Measurements from ENCODE around the gene NCDN. TPM values are rescaled to one million over a fixed set of nuclear protein-coding genes. Genes with fewer than 3 reads are reported as not detected.

The NCDN gene
- total and polyA plus RNA-seq, 4 experiments from 2014 or later: 13.4 to 32.2 (median 24.1) TPM

GRCh38 chr1:35553851-35554250 is 3.7 kb upstream of the NCDN start:
- H3K4me1 ChIP-seq (ENCODE audit: insufficient read depth, low read length): peaks cover 49% of the 10 kb centered on the region
- Mint-ChIP-seq H3K27ac (no peak overlapping the region), H3K27me3 (no peaks in the 10 kb centered on the region), H3K9me3 (no peaks in the 10 kb centered on the region), H3K4me1 (peaks cover 35 to 76% (median 57%) of the 10 kb centered on the region in 4 donors), H3K36me3 (peaks cover 18 to 57% of the 10 kb centered on the region in 2 donors), H3K4me3 (no peak overlapping the region)
- no peak for DNase-seq
- no peaks in the 10 kb centered on the region for H3K9me3 ChIP-seq (ENCODE audit: control insufficient read depth in 1 of 2, low read length in 2 of 2)
- no peak overlapping the region for H3K4me3 ChIP-seq (ENCODE audit: low read length in 2 of 2)
- intact Hi-C loops (cut with micrococcal nuclease): no loop called here
- ChIA-PET POLR2A (ENCODE audit: partially characterized antibody) (no interaction called here), CTCF (ENCODE audit: partially characterized antibody) (interaction anchor here (0.9 to 1.4 kb wide), 2 partner anchors 11 to 102 kb away, joined by 3 to 4 read pairs; no protein-coding TSS in a partner anchor)
- no peaks in the 10 kb centered on the region for H3K27me3 ChIP-seq (ENCODE audit: insufficient read depth, low read length)
- H3K27ac ChIP-seq (ENCODE audit: low read depth, low read length): no peak overlapping the region
- peaks cover 21% of the 10 kb centered on the region for H3K36me3 ChIP-seq (ENCODE audit: insufficient read depth, low read length)

- ChIA-PET CTCF (ENCODE audit: partially characterized antibody) (interaction anchor here (1.4 kb wide), 1 partner anchor 103 kb away, joined by 4 read pairs; no protein-coding TSS in a partner anchor), POLR2A (ENCODE audit: partially characterized antibody) (no interaction called here)
- Histone ChIP-seq H3K4me3 (ENCODE audit: low read length in 2 of 2) (no peak overlapping the region), H3K4me1 (ENCODE audit: insufficient read depth, low read length) (peaks cover 51% of the 10 kb centered on the region), H3K9me3 (ENCODE audit: control insufficient read depth in 1 of 2, low read length in 2 of 2) (no peaks in the 10 kb centered on the region), H3K27me3 (ENCODE audit: insufficient read depth, low read length) (no peaks in the 10 kb centered on the region), H3K27ac (ENCODE audit: low read depth, low read length) (no peak overlapping the region), H3K36me3 (ENCODE audit: insufficient read depth, low read length) (peaks cover 21% of the 10 kb centered on the region)
- Mint-ChIP-seq H3K4me1 (peaks cover 36 to 77% (median 55%) of the 10 kb centered on the region in 4 donors), H3K36me3 (peaks cover 15 to 56% of the 10 kb centered on the region in 2 donors), H3K27ac (peak overlapping the region in 4 of 7 donors; percentile 15 to 100 (median 42)), H3K27me3 (no peaks in the 10 kb centered on the region), H3K9me3 (no peaks in the 10 kb centered on the region), H3K4me3 (peak overlapping the region in 3 of 8 donors; percentile 4 to 97 (median 96))
- intact Hi-C loops (cut with micrococcal nuclease): loop anchor here (5.0 kb wide), 2 partner anchors 47 to 362 kb away; partner anchors contain the start of gene SFPQ
- no peak for DNase-seq
Measured at GRCh38 chr1:35554266-35555211, 3.1 kb upstream of the NCDN start.

GRCh38 chr1:35555212-35555584 is 2.4 kb upstream of the NCDN start:
- DNase-seq: no peak
- Mint-ChIP-seq H3K4me1 (peaks cover 38 to 75% (median 52%) of the 10 kb centered on the region in 4 donors), H3K4me3 (peak overlapping the region; percentile 2 to 99 (median 94)), H3K27ac (peak overlapping the region in 5 of 7 donors; percentile 0 to 100 (median 77)), H3K9me3 (no peaks in the 10 kb centered on the region), H3K36me3 (peaks cover 15 to 52% of the 10 kb centered on the region in 2 donors), H3K27me3 (no peaks in the 10 kb centered on the region)
- Histone ChIP-seq H3K9me3 (ENCODE audit: control insufficient read depth in 1 of 2, low read length in 2 of 2) (no peaks in the 10 kb centered on the region), H3K27ac (ENCODE audit: low read depth, low read length) (no peak overlapping the region), H3K4me1 (ENCODE audit: insufficient read depth, low read length) (peaks cover 52% of the 10 kb centered on the region), H3K36me3 (ENCODE audit: insufficient read depth, low read length) (peaks cover 21% of the 10 kb centered on the region), H3K4me3 (ENCODE audit: low read length in 2 of 2) (no peak overlapping the region), H3K27me3 (ENCODE audit: insufficient read depth, low read length) (no peaks in the 10 kb centered on the region)
- CTCF ChIA-PET (ENCODE audit: partially characterized antibody): interaction anchor here (1.5 to 5.3 kb wide), 2 partner anchors 10 to 13 kb away, joined by 8 to 26 read pairs; no protein-coding TSS in a partner anchor
- POLR2A ChIA-PET (ENCODE audit: partially characterized antibody): no interaction called here
- intact Hi-C loops (cut with micrococcal nuclease): loop anchor here (5.0 kb wide), 2 partner anchors 48 to 363 kb away; partner anchors contain the start of gene SFPQ

DNA sequence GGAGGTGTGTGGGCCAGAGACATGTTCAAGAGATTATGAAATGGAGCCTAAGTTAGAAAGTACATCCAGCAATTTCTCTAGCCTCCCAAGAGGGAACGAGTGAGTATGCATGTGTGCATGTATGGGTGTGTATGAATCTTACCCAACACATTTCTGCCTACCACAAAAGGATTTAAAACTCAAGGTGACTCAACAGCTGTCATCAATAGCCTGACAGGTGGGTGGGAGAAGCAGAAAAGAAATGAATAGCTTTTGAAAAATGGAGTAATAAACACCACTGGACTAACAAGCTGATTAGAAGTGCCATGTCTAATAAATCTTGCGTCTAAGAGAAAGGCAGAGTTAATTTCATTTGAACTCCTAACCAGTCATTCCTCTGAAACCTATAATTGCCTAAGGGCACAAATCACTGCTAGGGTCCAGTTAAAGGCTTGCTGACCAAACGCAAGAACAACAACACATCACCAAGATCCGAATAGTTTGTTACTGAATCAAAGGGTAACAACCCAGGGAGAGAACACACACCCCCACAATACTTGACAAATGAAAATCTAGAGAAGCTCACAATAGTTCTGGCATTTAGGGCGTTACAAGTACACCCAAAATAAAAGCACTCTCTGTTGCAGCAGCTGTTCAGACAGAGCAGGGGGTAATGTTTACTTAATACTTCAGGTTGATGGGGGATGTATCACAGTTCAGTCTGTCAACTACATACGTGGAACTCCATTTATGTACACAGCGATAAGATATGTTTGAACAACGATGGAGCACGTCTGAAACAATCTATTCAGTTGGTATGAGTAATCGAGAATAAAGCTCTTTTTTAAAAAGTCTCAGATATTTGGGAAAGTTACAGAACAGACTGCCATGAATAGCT is 1.8 kb upstream of the NCDN start:
- POLR2A ChIA-PET (ENCODE audit: partially characterized antibody): interaction anchor here (1.4 to 2.6 kb wide), 6 partner anchors 14 to 214 kb away, joined by 3 to 39 read pairs (median 16); partner anchors contain the start of gene CLSPN

GRCh38 chr1:35556484-35557117 is 998 bp upstream of the NCDN start:
- Histone ChIP-seq H3K27me3 (ENCODE audit: insufficient read depth, low read length) (no peaks in the 10 kb centered on the region), H3K4me3 (ENCODE audit: low read length in 2 of 2) (peak overlapping the region; percentile 92 to 100), H3K36me3 (ENCODE audit: insufficient read depth, low read length) (peaks cover 18% of the 10 kb centered on the region), H3K9me3 (ENCODE audit: control insufficient read depth in 1 of 2, low read length in 2 of 2) (no peaks in the 10 kb centered on the region), H3K4me1 (ENCODE audit: insufficient read depth, low read length) (peaks cover 52% of the 10 kb centered on the region), H3K27ac (ENCODE audit: low read depth, low read length) (peak overlapping the region; percentile 70)
- ChIA-PET POLR2A (ENCODE audit: partially characterized antibody) (interaction anchor here (0.7 to 2.6 kb wide), 19 partner anchors 12 to 213 kb away, joined by 3 to 39 read pairs (median 5); partner anchors contain the start of genes CLSPN and TFAP2E), CTCF (ENCODE audit: partially characterized antibody) (interaction anchor here (0.7 to 5.3 kb wide), 10 partner anchors 8 to 213 kb away, joined by 3 to 37 read pairs (median 7); partner anchors contain the start of gene CLSPN)
- Mint-ChIP-seq H3K9me3 (no peaks in the 10 kb centered on the region), H3K27me3 (no peaks in the 10 kb centered on the region), H3K4me1 (peaks cover 40 to 77% (median 53%) of the 10 kb centered on the region in 4 donors), H3K36me3 (peaks cover 14 to 51% of the 10 kb centered on the region in 2 donors), H3K4me3 (peak overlapping the region; percentile 92 to 99 (median 97)), H3K27ac (peak overlapping the region; percentile 87 to 100 (median 91))
- intact Hi-C loops (cut with micrococcal nuclease): loop anchor here (2.0 to 5.0 kb wide), 3 partner anchors 18 to 364 kb away; partner anchors contain the start of gene SFPQ
- DNase-seq: no peak

More for the DNA sequence above, 1.8 kb upstream of the NCDN start:
- Mint-ChIP-seq H3K4me3 (peak overlapping the region; percentile 92 to 99 (median 97)), H3K9me3 (no peaks in the 10 kb centered on the region), H3K36me3 (peaks cover 15 to 50% of the 10 kb centered on the region in 2 donors), H3K27ac (peak overlapping the region; percentile 87 to 100 (median 91)), H3K27me3 (no peaks in the 10 kb centered on the region), H3K4me1 (peaks cover 38 to 74% (median 51%) of the 10 kb centered on the region in 4 donors)
- no peak for DNase-seq
- peak overlapping the region; percentile 70 for H3K27ac ChIP-seq (ENCODE audit: low read depth, low read length)
- peaks cover 52% of the 10 kb centered on the region for H3K4me1 ChIP-seq (ENCODE audit: insufficient read depth, low read length)
- H3K27me3 ChIP-seq (ENCODE audit: insufficient read depth, low read length): no peaks in the 10 kb centered on the region
- CTCF ChIA-PET (ENCODE audit: partially characterized antibody): interaction anchor here (0.7 to 5.3 kb wide), 9 partner anchors 9 to 214 kb away, joined by 3 to 37 read pairs (median 7); partner anchors contain the start of gene CLSPN
- peaks cover 19% of the 10 kb centered on the region for H3K36me3 ChIP-seq (ENCODE audit: insufficient read depth, low read length)
- H3K4me3 ChIP-seq (ENCODE audit: low read length in 2 of 2): peak overlapping the region in 1 of 2 donors; percentile 92
- intact Hi-C loops (cut with micrococcal nuclease): loop anchor here (2.0 to 5.0 kb wide), 3 partner anchors 17 to 364 kb away; partner anchors contain the start of gene SFPQ
- H3K9me3 ChIP-seq (ENCODE audit: control insufficient read depth in 1 of 2, low read length in 2 of 2): no peaks in the 10 kb centered on the region

- no peaks in the 10 kb centered on the region for H3K9me3 ChIP-seq (ENCODE audit: control insufficient read depth in 1 of 2, low read length in 2 of 2)
- Mint-ChIP-seq H3K27ac (peak within 1 kb of the TSS; percentile 95 to 100 (median 96)), H3K9me3 (no peaks in the 10 kb centered on the region), H3K36me3 (peaks cover 10 to 51% of the 10 kb centered on the region in 2 donors), H3K4me1 (peaks cover 39 to 77% (median 51%) of the 10 kb centered on the region in 4 donors), H3K4me3 (peak within 1 kb of the TSS; percentile 94 to 99 (median 97)), H3K27me3 (no peaks in the 10 kb centered on the region)
- peak within 1 kb of the TSS; percentile 92 to 100 for H3K4me3 ChIP-seq (ENCODE audit: low read length in 2 of 2)
- DNase-seq: no peak
- intact Hi-C loops (cut with micrococcal nuclease): loop anchor here (2.0 to 5.0 kb wide), 3 partner anchors 18 to 365 kb away; partner anchors contain the start of gene SFPQ
- ChIA-PET POLR2A (ENCODE audit: partially characterized antibody) (interaction anchor here (0.7 to 2.6 kb wide), 25 partner anchors 8 to 698 kb away, joined by 3 to 39 read pairs (median 5); partner anchors contain the start of genes AGO3, CLSPN, SMIM12 and TFAP2E), CTCF (ENCODE audit: partially characterized antibody) (interaction anchor here (0.7 to 5.3 kb wide), 9 partner anchors 8 to 105 kb away, joined by 3 to 37 read pairs (median 4); no protein-coding TSS in a partner anchor)
- peaks cover 52% of the 10 kb centered on the region for H3K4me1 ChIP-seq (ENCODE audit: insufficient read depth, low read length)
- peaks cover 15% of the 10 kb centered on the region for H3K36me3 ChIP-seq (ENCODE audit: insufficient read depth, low read length)
- H3K27ac ChIP-seq (ENCODE audit: low read depth, low read length): peak within 1 kb of the TSS; percentile 70
- no peaks in the 10 kb centered on the region for H3K27me3 ChIP-seq (ENCODE audit: insufficient read depth, low read length)
Measured at GRCh38 chr1:35557118-35557610, 435 bp upstream of the NCDN start, which contains the start of gene KIAA0319L. Gene KIAA0319L, minus strand, starts transcription at chr1:35557403. Its CDS starts 2,912 bp downstream, at chr1:35554491.

Data from CD4-positive, alpha-beta memory T cell (primary cell).